ENCODE measurements around the gene CXCL14.

GRCh38 chr5:135560858-135561257, 17.9 kb downstream of the CXCL14 start:
- TF ChIP-seq CTCF (conservative IDR thresholded peaks at IDR 0.05; ENCODE audit: low read depth, low read length) (peak; percentile 75), EZH2phosphoT487 (IDR thresholded peaks at IDR 0.05; ENCODE audit: borderline replicate concordance, low read length) (no peak), EZH2 (IDR thresholded peaks at IDR 0.05; ENCODE audit: low read length, unreplicated experiment) (no peak)

Data from PC-3 (cell line).